Measurements from ENCODE around the gene OLFML2A. TPM values are rescaled to one million over a fixed set of nuclear protein-coding genes. Genes with fewer than 3 reads are reported as not detected.

The OLFML2A gene
- total and polyA plus RNA-seq, 2 of the 13 experiments (the other 11 are each of a cell fraction or from before 2014, with no cell fraction given), result 0.01 to 0.02 TPM

- TF ChIP-seq ATF6 (CRISPR knock-in tag; conservative IDR thresholded peaks at IDR 0.05) (no peak), JUND (CRISPR knock-in tag; IDR thresholded peaks at IDR 0.05) (no peak), ZC3H13 (CRISPR knock-in tag; IDR thresholded peaks at IDR 0.05) (no peak), ZBTB33 (CRISPR knock-in tag; IDR thresholded peaks at IDR 0.05) (peak; percentile 16; the same call in 1 of the 2 replicates), ZNF556 (CRISPR knock-in tag; IDR thresholded peaks at IDR 0.05; ENCODE audit: borderline replicate concordance) (peak; percentile 61; the same call in 1 of the 2 replicates), RBM22 (optimal IDR thresholded peaks at IDR 0.05; ENCODE audit: low read length) (no peak), TAF1 (CRISPR knock-in tag; IDR thresholded peaks at IDR 0.05) (peak; percentile 52), RAD51 (IDR thresholded peaks at IDR 0.05; ENCODE audit: borderline replicate concordance) (peak; percentile 34; the same call in 1 of the 2 replicates), ZBTB40 (IDR thresholded peaks at IDR 0.05) (no peak), ZBTB40 (CRISPR knock-in tag; IDR thresholded peaks at IDR 0.05) (peak; percentile 37; the same call in 1 of the 2 replicates), ZNF496 (CRISPR knock-in tag; IDR thresholded peaks at IDR 0.05; ENCODE audit: insufficient replicate concordance) (no peak)
These were observed 5.7 kb upstream of the OLFML2A start, which contains the start of gene NR6A1 (continued) for GRCh38 chr9:124771021-124771866.

Data from HepG2 (cell line).